ENCODE measurements around the gene RAD1. TPM values are rescaled to one million over a fixed set of nuclear protein-coding genes. Genes with fewer than 3 reads are reported as not detected.

Gene RAD1
- total and polyA plus RNA-seq, 2 experiments from 2014 or later: 26.3 to 53.6 TPM

GRCh38 chr5:34944460-34945047, 29.2 kb upstream of the RAD1 start:
- no peak overlapping the region for H3K4me3 ChIP-seq
- H3K27ac ChIP-seq: no peak overlapping the region
- H3K36me3 ChIP-seq (ENCODE audit: low read depth): peaks cover 53% of the 10 kb centered on the region
- no peaks in the 10 kb centered on the region for H3K9me2 ChIP-seq (ENCODE audit: insufficient read depth)
- TF ChIP-seq EZH2 (IDR thresholded peaks at IDR 0.05; ENCODE audit: insufficient read depth, poor library complexity, severe bottlenecking) (no peak), EZH2phosphoT487 (IDR thresholded peaks at IDR 0.05; ENCODE audit: insufficient read depth, low read depth) (no peak)
- 0 out of 2 replicates have a peak, but pooled peaks cover 5% of the 10 kb centered on the region for H3K79me2 ChIP-seq (ENCODE audit: insufficient read depth)
- no peaks in the 10 kb centered on the region for H3K27me3 ChIP-seq (replicated peaks; ENCODE audit: insufficient read depth)
- no peak overlapping the region for H3K9ac ChIP-seq
- H3K4me1 ChIP-seq (ENCODE audit: insufficient read depth): no peaks in the 10 kb centered on the region
- no peak for DNase-seq
- no peaks in the 10 kb centered on the region for H3K9me3 ChIP-seq (ENCODE audit: low read depth)
- in situ Hi-C loops (cut with MboI): no loop called here
- no peak overlapping the region for H2AFZ ChIP-seq
- no peak overlapping the region for H3K4me2 ChIP-seq (ENCODE audit: unreplicated experiment)
- 82 to 84% methylated on average over 11 of the region's 11 CpGs for WGBS, 2 experiments (ENCODE audit: low coverage in 1 of 2, low lambda C conversion rate in 2 of 2, missing lambda C conversion rate in 2 of 2)
- no peaks in the 10 kb centered on the region for H4K20me1 ChIP-seq (ENCODE audit: insufficient read depth)
- H3F3A ChIP-seq (ENCODE audit: insufficient read depth): no peaks in the 10 kb centered on the region

GRCh38 chr5:34944044-34944443, 28.7 kb upstream of the RAD1 start:
- Histone ChIP-seq H3K36me3 (ENCODE audit: low read depth) (peaks cover 50% of the 10 kb centered on the region), H4K20me1 (ENCODE audit: insufficient read depth) (no peaks in the 10 kb centered on the region), H3K9me2 (ENCODE audit: insufficient read depth) (no peaks in the 10 kb centered on the region), H3K27ac (no peak overlapping the region), H3K27me3 (replicated peaks; ENCODE audit: insufficient read depth) (no peaks in the 10 kb centered on the region), H3K4me1 (ENCODE audit: insufficient read depth) (no peaks in the 10 kb centered on the region), H3K9me3 (ENCODE audit: low read depth) (no peaks in the 10 kb centered on the region), H3K9ac (no peak overlapping the region), H3K4me3 (no peak overlapping the region), H3K4me2 (ENCODE audit: unreplicated experiment) (no peak overlapping the region), H3F3A (ENCODE audit: insufficient read depth) (no peaks in the 10 kb centered on the region), H3K79me2 (ENCODE audit: insufficient read depth) (0 out of 2 replicates have a peak, but pooled peaks cover 6% of the 10 kb centered on the region), H2AFZ (no peak overlapping the region)
- TF ChIP-seq EZH2 (IDR thresholded peaks at IDR 0.05; ENCODE audit: insufficient read depth, poor library complexity, severe bottlenecking) (no peak), EZH2phosphoT487 (IDR thresholded peaks at IDR 0.05; ENCODE audit: insufficient read depth, low read depth) (no peak)
- WGBS, 2 experiments (ENCODE audit: low coverage in 1 of 2, low lambda C conversion rate in 2 of 2, missing lambda C conversion rate in 2 of 2): 90 to 98% methylated on average over 2 of the region's 2 CpGs
- in situ Hi-C loops (cut with MboI): no loop called here
- DNase-seq: no peak

- no peaks in the 10 kb centered on the region for H3K9me3 ChIP-seq (ENCODE audit: low read depth)
- H3K27me3 ChIP-seq (replicated peaks; ENCODE audit: insufficient read depth): no peaks in the 10 kb centered on the region
- DNase-seq: no peak
- WGBS, 2 experiments (ENCODE audit: low coverage in 1 of 2, low lambda C conversion rate in 2 of 2, missing lambda C conversion rate in 2 of 2): 75 to 82% methylated on average over 3 of the region's 3 CpGs
- no peak overlapping the region for H2AFZ ChIP-seq
- in situ Hi-C loops (cut with MboI): no loop called here
- no peaks in the 10 kb centered on the region for H4K20me1 ChIP-seq (ENCODE audit: insufficient read depth)
- H3K79me2 ChIP-seq (ENCODE audit: insufficient read depth): peaks cover 24% of the 10 kb centered on the region
- H3K4me1 ChIP-seq (ENCODE audit: insufficient read depth): no peaks in the 10 kb centered on the region
- no peak overlapping the region for H3K4me3 ChIP-seq
- no peak overlapping the region for H3K4me2 ChIP-seq (ENCODE audit: unreplicated experiment)
- H3K27ac ChIP-seq: no peak overlapping the region
- no peaks in the 10 kb centered on the region for H3F3A ChIP-seq (ENCODE audit: insufficient read depth)
- H3K9me2 ChIP-seq (ENCODE audit: insufficient read depth): no peaks in the 10 kb centered on the region
- TF ChIP-seq EZH2 (IDR thresholded peaks at IDR 0.05; ENCODE audit: insufficient read depth, poor library complexity, severe bottlenecking): no peak
- TF ChIP-seq EZH2phosphoT487 (IDR thresholded peaks at IDR 0.05; ENCODE audit: insufficient read depth, low read depth): no peak
- peaks cover 56% of the 10 kb centered on the region for H3K36me3 ChIP-seq (ENCODE audit: low read depth)
- no peak overlapping the region for H3K9ac ChIP-seq
Measured at GRCh38 chr5:34941936-34942335, 26.6 kb upstream of the RAD1 start.

- H3F3A ChIP-seq (ENCODE audit: insufficient read depth): peaks cover 31% of the 10 kb centered on the region
- H3K79me2 ChIP-seq (ENCODE audit: insufficient read depth): peaks cover 78% of the 10 kb centered on the region
- H3K9me2 ChIP-seq (ENCODE audit: insufficient read depth): no peaks in the 10 kb centered on the region
- in situ Hi-C loops (cut with MboI): no loop called here
- TF ChIP-seq EZH2 (IDR thresholded peaks at IDR 0.05; ENCODE audit: insufficient read depth, poor library complexity, severe bottlenecking) (no peak), EZH2phosphoT487 (IDR thresholded peaks at IDR 0.05; ENCODE audit: insufficient read depth, low read depth) (no peak)
- WGBS, 2 experiments (ENCODE audit: low coverage in 1 of 2, low lambda C conversion rate in 2 of 2, missing lambda C conversion rate in 2 of 2): 93 to 95% methylated on average over 2 of the region's 2 CpGs
- no peak overlapping the region for H3K4me3 ChIP-seq
- no peak overlapping the region for H3K27ac ChIP-seq
- no peak overlapping the region for H3K4me2 ChIP-seq (ENCODE audit: unreplicated experiment)
- DNase-seq: no peak
- peaks cover 24% of the 10 kb centered on the region for H3K36me3 ChIP-seq (ENCODE audit: low read depth)
- H3K27me3 ChIP-seq (replicated peaks; ENCODE audit: insufficient read depth): no peaks in the 10 kb centered on the region
- H4K20me1 ChIP-seq (ENCODE audit: insufficient read depth): no peaks in the 10 kb centered on the region
- no peak overlapping the region for H2AFZ ChIP-seq
- H3K9me3 ChIP-seq (ENCODE audit: low read depth): no peaks in the 10 kb centered on the region
- H3K9ac ChIP-seq: no peak overlapping the region
- peaks cover 18% of the 10 kb centered on the region for H3K4me1 ChIP-seq (ENCODE audit: insufficient read depth)
Measured at GRCh38 chr5:34932947-34933346, 17.6 kb upstream of the RAD1 start.
